ENCODE data around the gene FCHSD2.
"Not testable (repeated sequence)": the region's sequence is repeated elsewhere in the genome, so short reads cannot be mapped to it uniquely, and the experiment has no call there.

- not testable (repeated sequence) for TF ChIP-seq YY1 (IDR thresholded peaks at IDR 0.05; ENCODE audit: insufficient read depth, insufficient read length); SUZ12 (IDR thresholded peaks at IDR 0.05; ENCODE audit: extremely low read depth, insufficient read depth, insufficient read length)
These were observed 164.3 kb downstream of the FCHSD2 start for GRCh38 chr11:72977782-72978181.

Data from NT2/D1 (cell line).